ENCODE results near the gene LUC7L3.
"Not testable (repeated sequence)": the region's sequence is repeated elsewhere in the genome, so short reads cannot be mapped to it uniquely, and the experiment has no call there.

GRCh38 chr17:50804749-50805475 is 85.5 kb downstream of the LUC7L3 start:
- not testable (repeated sequence) for TF ChIP-seq CTCF (IDR thresholded peaks at IDR 0.05); ZFX (IDR thresholded peaks at IDR 0.05; ENCODE audit: borderline replicate concordance)
